ENCODE measurements around the gene PCDH12.

GRCh38 chr5:141950207-141951005 lies 7.6 kb downstream of the PCDH12 start:
- TF ChIP-seq CTCF (conservative IDR thresholded peaks at IDR 0.05) (no peak), ZFX (IDR thresholded peaks at IDR 0.05) (no peak)

Data from C4-2B (cell line).